ENCODE data around the gene MROH8.
"Not testable (repeated sequence)": the region's sequence is repeated elsewhere in the genome, so short reads cannot be mapped to it uniquely, and the experiment has no call there.

GRCh38 chr20:37126290-37126689 lies 53.1 kb downstream of the MROH8 start:
- not testable (repeated sequence) for TF ChIP-seq POLR2AphosphoS5, CTCF, POLR2A (IDR thresholded peaks at IDR 0.05)
